CD1c-positive myeloid dendritic cell (primary cell): ENCODE measurements around the gene TBX19.

ENCODE experiments used
- DNase-seq: peaks from one replicate; pipeline ENCODE4 v3.0.0-alpha.2; 2016; ENCODE audit errors: extremely low spot score

TBX19 gene

GRCh38 chr1:168280296-168280927, at the start of gene TBX19:
Gene TBX19 (plus strand): TSS chr1:168280877. CDS start chr1:168281091, 214 bp downstream.
- DNase-seq, result no peak

GRCh38 chr1:168234846-168235547, 45.7 kb upstream of the TBX19 start:
- DNase-seq, result peak; percentile 30

GRCh38 chr1:168235548-168235885, 45.2 kb upstream of the TBX19 start:
- DNase-seq, result no peak

- DNase-seq, result no peak
These were observed 44.7 kb upstream of the TBX19 start for GRCh38 chr1:168235937-168236336.

- DNase-seq, result no peak
These were observed 43.7 kb upstream of the TBX19 start for GRCh38 chr1:168236836-168237611.

- no peak for DNase-seq
These were observed 37.5 kb upstream of the TBX19 start for GRCh38 chr1:168243198-168243597.

GRCh38 chr1:168243636-168244212, 37.0 kb upstream of the TBX19 start:
- no peak for DNase-seq

- no peak for DNase-seq
These were observed 35.6 kb upstream of the TBX19 start for GRCh38 chr1:168245042-168245441.

GRCh38 chr1:168246506-168246905, 34.2 kb upstream of the TBX19 start:
- no peak for DNase-seq

- no peak for DNase-seq
These were observed 28.4 kb upstream of the TBX19 start for GRCh38 chr1:168252204-168252733.

GRCh38 chr1:168256164-168256563, 24.5 kb upstream of the TBX19 start:
- no peak for DNase-seq

- DNase-seq, result no peak
These were observed 23.3 kb upstream of the TBX19 start for GRCh38 chr1:168257397-168257796.

- no peak for DNase-seq
These were observed 21.1 kb upstream of the TBX19 start for GRCh38 chr1:168259567-168259966.

- DNase-seq, result no peak
These were observed 20.3 kb upstream of the TBX19 start for GRCh38 chr1:168260393-168260792.

GRCh38 chr1:168261390-168261789, 19.3 kb upstream of the TBX19 start:
- DNase-seq, result no peak

- no peak for DNase-seq
These were observed 17.5 kb upstream of the TBX19 start for GRCh38 chr1:168263130-168263529.

GRCh38 chr1:168264296-168264695, 16.4 kb upstream of the TBX19 start:
- no peak for DNase-seq

GRCh38 chr1:168265596-168265995, 15.1 kb upstream of the TBX19 start:
- DNase-seq, result no peak

GRCh38 chr1:168266644-168267186, 14.0 kb upstream of the TBX19 start:
- DNase-seq, result no peak

GRCh38 chr1:168271636-168272035, 9.0 kb upstream of the TBX19 start:
- no peak for DNase-seq

- DNase-seq, result no peak
These were observed 7.1 kb upstream of the TBX19 start for GRCh38 chr1:168273575-168273974.

- no peak for DNase-seq
These were observed 1.4 kb upstream of the TBX19 start for GRCh38 chr1:168279253-168279652.
